CD14-positive monocyte (primary cell): ENCODE results near the gene GZMB. TPM values are rescaled to one million over a fixed set of nuclear protein-coding genes. Genes with fewer than 3 reads are reported as not detected.

Experiments
- DNase-seq, 3 donors: peaks; one replicate each; pipeline ENCODE4 v3.0.0-alpha.2; 2011 to 2022
- H2AFZ ChIP-seq: 2 replicates; pipeline ENCODE4 v1.6.0; 2012; ENCODE audit warnings: mild to moderate bottlenecking, low read depth, low read length, inconsistent platforms; ENCODE audit not compliant: insufficient read depth, poor library complexity, severe bottlenecking
- H3K27ac ChIP-seq, 2 donors: 1 replicate in 1 of 2; 2 replicates in 1 of 2; pipeline ENCODE4 v1.5.1; 2012 to 2013; ENCODE audit warnings: low read length in 2 of 2, control low read depth in 1 of 2, inconsistent platforms in 1 of 2, low read depth in 1 of 2, mild to moderate bottlenecking in 1 of 2
- H3K27me3 ChIP-seq, 2 donors: one replicate each; pipeline versions ENCODE4 v1.6.0 to v1.6.1; 2011 to 2013; ENCODE audit warnings: low read length in 2 of 2; ENCODE audit not compliant: control insufficient read depth in 2 of 2, insufficient read depth in 2 of 2
- H3K36me3 ChIP-seq, 2 donors: replicated peaks in 1 of 2; 1 replicate in 1 of 2; 2 replicates in 1 of 2; pipeline versions ENCODE4 v1.5.1 to v1.6.1; 2012 to 2013; ENCODE audit warnings: low read length in 2 of 2, control low read depth in 1 of 2, inconsistent platforms in 1 of 2, mild to moderate bottlenecking in 1 of 2; ENCODE audit not compliant: insufficient read depth in 2 of 2, control insufficient read depth in 1 of 2
- H3K4me1 ChIP-seq, 2 donors: 1 replicate in 1 of 2; 2 replicates in 1 of 2; pipeline versions ENCODE4 v1.5.1 to v1.6.1; 2012 to 2013; ENCODE audit warnings: low read length in 2 of 2, control low read depth in 1 of 2, inconsistent platforms in 1 of 2, mild to moderate bottlenecking in 1 of 2, moderate library complexity in 1 of 2; ENCODE audit not compliant: insufficient read depth in 2 of 2, control insufficient read depth in 1 of 2
- H3K4me2 ChIP-seq: replicated peaks from 2 replicates; pipeline ENCODE3; 2012; ENCODE audit warnings: low read length, moderate library complexity, mild to moderate bottlenecking; ENCODE audit not compliant: poor library complexity, severe bottlenecking; ENCODE audit errors: extremely low read depth
- H3K4me3 ChIP-seq, 3 experiments: fragments of 200-600 bp in 1 of 3; sonication (generic) in 1 of 3; replicated peaks in 1 of 3; 1 replicate in 2 of 3; 2 replicates in 1 of 3; pipeline ENCODE4 v1.5.1; 2011 to 2013; ENCODE audit warnings: low read length in 3 of 3, mild to moderate bottlenecking in 3 of 3, control low read depth in 2 of 3, low read depth in 2 of 3, inconsistent platforms in 1 of 3, moderate library complexity in 1 of 3
- H3K79me2 ChIP-seq: 2 replicates; pipeline ENCODE4 v1.6.0; 2012; ENCODE audit warnings: mild to moderate bottlenecking, control low read depth, inconsistent platforms, low read length, moderate library complexity; ENCODE audit not compliant: insufficient read depth
- H3K9ac ChIP-seq: 2 replicates; pipeline ENCODE4 v1.6.0; 2017; ENCODE audit warnings: low read length, mild to moderate bottlenecking; ENCODE audit not compliant: insufficient read depth, poor library complexity, severe bottlenecking
- H3K9me3 ChIP-seq, 2 donors: replicated peaks in 1 of 2; 1 replicate in 1 of 2; 2 replicates in 1 of 2; pipeline versions ENCODE4 v1.5.1 to v1.6.1; 2012 to 2013; ENCODE audit warnings: low read length in 2 of 2, control low read depth in 1 of 2; ENCODE audit not compliant: control insufficient read depth in 1 of 2, insufficient read depth in 1 of 2
- H4K20me1 ChIP-seq: 2 replicates; pipeline ENCODE4 v1.6.0; 2012; ENCODE audit warnings: mild to moderate bottlenecking, low read length, control low read depth, moderate library complexity; ENCODE audit not compliant: insufficient read depth
- H3K27ac Mint-ChIP-seq, 7 donors: one replicate each; pipeline ENCODE4 v1.8.0; 2020; ENCODE audit warnings: mild to moderate bottlenecking in 7 of 7, mixed read lengths in 7 of 7, moderate library complexity in 6 of 7, inconsistent platforms in 2 of 7
- H3K27me3 Mint-ChIP-seq, 3 donors: one replicate each; pipeline ENCODE4 v1.8.0; 2021 to 2022; ENCODE audit warnings: low read depth in 3 of 3, mild to moderate bottlenecking in 3 of 3, mixed read lengths in 3 of 3, moderate library complexity in 3 of 3, inconsistent platforms in 1 of 3
- H3K36me3 Mint-ChIP-seq, 2 donors: one replicate each; pipeline ENCODE4 v1.8.0; 2020; ENCODE audit warnings: mixed read lengths in 2 of 2, inconsistent platforms in 1 of 2, mild to moderate bottlenecking in 1 of 2
- H3K4me1 Mint-ChIP-seq: one replicate; pipeline ENCODE4 v1.8.0; 2020; ENCODE audit warnings: mild to moderate bottlenecking, mixed read lengths
- H3K4me3 Mint-ChIP-seq, 2 donors: one replicate each; pipeline ENCODE4 v1.8.0; 2020; ENCODE audit warnings: mild to moderate bottlenecking in 2 of 2, mixed read lengths in 2 of 2, moderate library complexity in 1 of 2
- H3K9me3 Mint-ChIP-seq, 7 donors: one replicate each; pipeline ENCODE4 v1.8.0; 2020 to 2022; ENCODE audit warnings: mixed read lengths in 7 of 7, mild to moderate bottlenecking in 6 of 7, moderate library complexity in 6 of 7, inconsistent platforms in 2 of 7
- WGBS: methylation state at CpG from one replicate; pipeline ENCODE4 v1.1.5; 2013; ENCODE audit warnings: missing lambda C conversion rate; ENCODE audit not compliant: insufficient coverage; 5-methylcytosine and 5-hydroxymethylcytosine counted together
- intact Hi-C, 2 donors: fragments of 100-400 bp; cut with micrococcal nuclease; formaldehyde crosslinking; loops; one replicate each; pipeline versions ENCODE4 v1.15.0 to v1.15.1; 2023
- polyA minus RNA-seq: library from RNA; depleted of rRNA, polyadenylated mRNA; stranded (reverse); fragments of >200 nt; gene quantifications from 2 replicates; pipeline ENCODE4 v1.2.3, GENCODE V29; 2012
- polyA plus RNA-seq, 3 donors: library from polyadenylated mRNA; depleted of rRNA in 1 of 3; unstranded in 2 of 3; stranded (reverse) in 1 of 3; fragments of 300-500 nt in 2 of 3; fragments of >200 nt in 1 of 3; fragmentation: Illumina TruSeq in 2 of 3; gene quantifications; 1 replicate in 2 of 3; 2 replicates in 1 of 3; pipeline ENCODE4 v1.2.3, GENCODE V29; 2012 to 2021
- total RNA-seq, 12 experiments: library from RNA in 1 of 12; stranded (reverse) in 1 of 12; fragments of 120-200 nt in 1 of 12; gene quantifications; one replicate each; pipeline ENCODE4 v1.2.4 and lab custom pipeline; 2013 to 2026; ENCODE audit warnings: mixed read lengths in 6 of 12, inconsistent platforms in 1 of 12
- TF ChIP-seq, protein P1 (sequence below): fragments of 200-600 bp; IDR thresholded peaks from one replicate; pipeline ENCODE4 v1.8.0; 2022; ENCODE audit warnings: antibody characterized with exemption, mild to moderate bottlenecking

The GZMB gene, protein sequence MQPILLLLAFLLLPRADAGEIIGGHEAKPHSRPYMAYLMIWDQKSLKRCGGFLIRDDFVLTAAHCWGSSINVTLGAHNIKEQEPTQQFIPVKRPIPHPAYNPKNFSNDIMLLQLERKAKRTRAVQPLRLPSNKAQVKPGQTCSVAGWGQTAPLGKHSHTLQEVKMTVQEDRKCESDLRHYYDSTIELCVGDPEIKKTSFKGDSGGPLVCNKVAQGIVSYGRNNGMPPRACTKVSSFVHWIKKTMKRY
- total RNA-seq (2013), result 0.19 TPM
- polyA plus RNA-seq, result 1 to 10 TPM in 2 of 3 donors, not detected in 1; 1.0 to 1.3 TPM
- 1.0 TPM in 1 of 2 replicates, not detected in the other for polyA minus RNA-seq
- 0 to 0.30 (median 0.05) reads per million in 11 experiments for total RNA-seq (lab: John Stamatoyannopoulos, UW)

GRCh38 chr14:24634158-24634557 is at the start of gene GZMB:
TSS of gene GZMB (minus strand) at chr14:24634190. CDS start at chr14:24634160, 30 bp downstream.
- Histone ChIP-seq H3K4me1 (no peaks in the 10 kb centered on the region), H3K9ac (no peak within 1 kb of the TSS), H3K79me2 (no peaks in the 10 kb centered on the region), H2AFZ (no peak within 1 kb of the TSS), H3K36me3 (no peaks in the 10 kb centered on the region), H3K27me3 (no peaks in the 10 kb centered on the region), H3K27ac (no peak within 1 kb of the TSS), H3K4me2 (no peak within 1 kb of the TSS), H3K9me3 (no peaks in the 10 kb centered on the region), H4K20me1 (no peaks in the 10 kb centered on the region), H3K4me3 (no peak within 1 kb of the TSS)
- Mint-ChIP-seq H3K4me3 (peak within 1 kb of the TSS in 1 of 2 donors; percentile 38), H3K27me3 (peaks cover 0 to 3% (median 2%) of the 10 kb centered on the region in 3 donors), H3K4me1 (peaks cover 2% of the 10 kb centered on the region), H3K27ac (peak within 1 kb of the TSS in 1 of 7 donors; percentile 32), H3K9me3 (peaks cover 0 to 2% (median 0%) of the 10 kb centered on the region in 7 donors), H3K36me3 (no peaks in the 10 kb centered on the region)
- intact Hi-C loops, result no loop called here
- peak in 1 of 3 donors; percentile 23 for DNase-seq
- TF ChIP-seq, protein P1, sequence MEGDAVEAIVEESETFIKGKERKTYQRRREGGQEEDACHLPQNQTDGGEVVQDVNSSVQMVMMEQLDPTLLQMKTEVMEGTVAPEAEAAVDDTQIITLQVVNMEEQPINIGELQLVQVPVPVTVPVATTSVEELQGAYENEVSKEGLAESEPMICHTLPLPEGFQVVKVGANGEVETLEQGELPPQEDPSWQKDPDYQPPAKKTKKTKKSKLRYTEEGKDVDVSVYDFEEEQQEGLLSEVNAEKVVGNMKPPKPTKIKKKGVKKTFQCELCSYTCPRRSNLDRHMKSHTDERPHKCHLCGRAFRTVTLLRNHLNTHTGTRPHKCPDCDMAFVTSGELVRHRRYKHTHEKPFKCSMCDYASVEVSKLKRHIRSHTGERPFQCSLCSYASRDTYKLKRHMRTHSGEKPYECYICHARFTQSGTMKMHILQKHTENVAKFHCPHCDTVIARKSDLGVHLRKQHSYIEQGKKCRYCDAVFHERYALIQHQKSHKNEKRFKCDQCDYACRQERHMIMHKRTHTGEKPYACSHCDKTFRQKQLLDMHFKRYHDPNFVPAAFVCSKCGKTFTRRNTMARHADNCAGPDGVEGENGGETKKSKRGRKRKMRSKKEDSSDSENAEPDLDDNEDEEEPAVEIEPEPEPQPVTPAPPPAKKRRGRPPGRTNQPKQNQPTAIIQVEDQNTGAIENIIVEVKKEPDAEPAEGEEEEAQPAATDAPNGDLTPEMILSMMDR, result no peak
- 50% methylated on average over 2 of the region's 2 CpGs for WGBS

DNA sequence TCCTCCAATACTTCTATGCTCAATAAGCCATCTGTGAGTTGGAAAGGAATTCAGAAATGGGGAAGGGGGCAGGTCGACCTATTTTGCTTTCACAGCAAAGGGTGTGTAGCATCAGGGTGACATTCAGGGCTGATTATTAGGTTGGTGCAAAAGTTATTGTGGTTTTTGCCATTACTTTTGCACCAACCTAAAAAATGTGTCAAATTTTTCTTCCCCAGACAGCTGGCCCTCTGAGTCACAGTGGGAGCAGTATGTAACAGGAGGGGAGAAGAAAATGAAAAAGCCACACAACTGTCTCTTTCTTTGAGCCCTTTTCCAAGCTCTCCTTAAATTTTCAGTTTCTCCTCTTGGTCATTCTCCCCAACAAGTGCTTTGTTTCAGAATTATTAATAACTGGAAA is 47.1 kb upstream of the GZMB start:
- Histone ChIP-seq H3K36me3 (no peaks in the 10 kb centered on the region), H3K79me2 (no peaks in the 10 kb centered on the region), H4K20me1 (no peaks in the 10 kb centered on the region), H3K9me3 (no peaks in the 10 kb centered on the region), H2AFZ (peak overlapping the region; percentile 43), H3K27me3 (no peaks in the 10 kb centered on the region), H3K27ac (no peak overlapping the region), H3K4me3 (no peak overlapping the region), H3K4me1 (peaks cover 21 to 24% of the 10 kb centered on the region in 2 donors), H3K4me2 (no peak overlapping the region), H3K9ac (no peak overlapping the region)
- Mint-ChIP-seq H3K27ac (no peak overlapping the region), H3K27me3 (no peaks in the 10 kb centered on the region), H3K4me3 (no peak overlapping the region), H3K4me1 (peaks cover 23% of the 10 kb centered on the region), H3K36me3 (no peaks in the 10 kb centered on the region), H3K9me3 (no peaks in the 10 kb centered on the region)
- no CpG with 5 or more reads among the region's 1 CpG for WGBS
- intact Hi-C loops, result no loop called here
- TF ChIP-seq, protein P1, result no peak
- no peak for DNase-seq
